BE2C (cell line): ENCODE measurements around the gene NEXMIF. TPM values are rescaled to one million over a fixed set of nuclear protein-coding genes. Genes with fewer than 3 reads are reported as not detected.
A peak's percentile ranks its signal among the peaks of the same experiment; 100 is the strongest.
"Not testable (repeated sequence)": the region's sequence is repeated elsewhere in the genome, so short reads cannot be mapped to it uniquely, and the experiment has no call there.

Source experiments
- DNase-seq: peaks from one replicate; pipeline ENCODE4 v3.0.0-alpha.2; 2020
- H3K27me3 ChIP-seq: fragments of 250-450 bp; sonication (Bioruptor Pico); 2 replicates; pipeline ENCODE4 v1.5.1; 2020; ENCODE audit warnings: mild to moderate bottlenecking
- H3K36me3 ChIP-seq: fragments of 250-450 bp; sonication (Bioruptor Pico); 2 replicates; pipeline ENCODE4 v1.5.1; 2020; ENCODE audit warnings: mild to moderate bottlenecking
- H3K4me1 ChIP-seq: fragments of 250-450 bp; sonication (Bioruptor Pico); 2 replicates; pipeline ENCODE4 v1.5.1; 2020
- H3K4me3 ChIP-seq: 2 replicates; pipeline ENCODE4 v1.5.1; 2011; ENCODE audit warnings: low read depth, low read length
- H3K9me3 ChIP-seq: fragments of 250-450 bp; sonication (Bioruptor Pico); 2 replicates; pipeline ENCODE4 v1.5.1; 2020
- polyA plus RNA-seq: library from polyadenylated mRNA; unstranded; fragments of >200 nt; gene quantifications from one replicate; pipeline ENCODE4 v1.2.1, GENCODE V29; 2012; ENCODE audit warnings: low read depth, missing spikeins; ENCODE audit not compliant: insufficient read length, insufficient read depth
- TF ChIP-seq, protein P1 (sequence below): IDR thresholded peaks from 2 replicates; pipeline ENCODE4 v1.5.1; 2012; ENCODE audit warnings: mild to moderate bottlenecking, low read depth, low read length

Gene NEXMIF
- polyA plus RNA-seq, result not detected

DNA sequence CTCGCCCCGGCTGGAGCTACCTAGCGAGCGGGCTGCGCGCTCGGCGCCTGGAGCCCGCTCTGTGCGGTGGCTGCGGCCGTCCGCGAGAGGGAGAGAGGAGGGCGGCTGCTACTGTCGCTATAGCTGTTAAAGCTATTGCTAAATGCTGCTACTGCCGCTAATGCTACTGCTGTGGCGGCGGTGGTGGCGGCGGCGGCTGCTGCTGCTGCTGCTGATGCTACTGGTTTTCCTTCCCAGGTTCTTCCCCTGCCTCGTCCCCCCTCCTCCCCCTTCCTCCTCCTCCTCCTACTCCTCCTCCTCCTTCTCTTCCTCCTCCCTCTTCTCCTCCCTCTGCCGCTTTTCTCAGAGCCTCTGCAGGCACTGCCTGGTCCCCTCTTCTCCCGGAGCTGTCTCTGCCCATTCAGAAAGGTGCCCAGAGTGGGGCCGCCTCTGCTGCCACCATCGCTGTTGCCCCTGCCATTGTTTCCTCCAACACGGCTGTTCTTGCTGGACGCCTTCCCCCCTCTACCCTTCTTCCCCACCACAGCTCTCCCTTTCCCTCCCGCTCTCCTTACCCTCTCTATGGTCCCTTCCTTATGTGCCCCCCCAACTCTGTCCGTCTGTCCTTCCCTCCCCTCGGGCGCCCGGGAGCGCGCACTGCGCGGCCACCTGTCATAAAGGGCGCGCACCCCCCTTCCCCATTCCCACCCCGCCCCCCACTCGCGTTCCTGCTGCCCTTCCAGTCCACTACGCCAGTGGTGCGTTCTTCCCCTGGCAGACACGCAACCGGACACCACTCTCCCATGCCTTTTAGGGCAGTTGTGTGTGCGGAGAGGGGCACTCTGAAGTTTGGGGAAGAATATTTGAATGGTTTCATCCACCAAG, at the start of gene NEXMIF:
Gene NEXMIF (minus strand): TSS at position 228 of the 864 bp plus-strand sequence.
- H3K36me3 ChIP-seq, result no peaks in the 10 kb centered on the region
- TF ChIP-seq, protein P1, sequence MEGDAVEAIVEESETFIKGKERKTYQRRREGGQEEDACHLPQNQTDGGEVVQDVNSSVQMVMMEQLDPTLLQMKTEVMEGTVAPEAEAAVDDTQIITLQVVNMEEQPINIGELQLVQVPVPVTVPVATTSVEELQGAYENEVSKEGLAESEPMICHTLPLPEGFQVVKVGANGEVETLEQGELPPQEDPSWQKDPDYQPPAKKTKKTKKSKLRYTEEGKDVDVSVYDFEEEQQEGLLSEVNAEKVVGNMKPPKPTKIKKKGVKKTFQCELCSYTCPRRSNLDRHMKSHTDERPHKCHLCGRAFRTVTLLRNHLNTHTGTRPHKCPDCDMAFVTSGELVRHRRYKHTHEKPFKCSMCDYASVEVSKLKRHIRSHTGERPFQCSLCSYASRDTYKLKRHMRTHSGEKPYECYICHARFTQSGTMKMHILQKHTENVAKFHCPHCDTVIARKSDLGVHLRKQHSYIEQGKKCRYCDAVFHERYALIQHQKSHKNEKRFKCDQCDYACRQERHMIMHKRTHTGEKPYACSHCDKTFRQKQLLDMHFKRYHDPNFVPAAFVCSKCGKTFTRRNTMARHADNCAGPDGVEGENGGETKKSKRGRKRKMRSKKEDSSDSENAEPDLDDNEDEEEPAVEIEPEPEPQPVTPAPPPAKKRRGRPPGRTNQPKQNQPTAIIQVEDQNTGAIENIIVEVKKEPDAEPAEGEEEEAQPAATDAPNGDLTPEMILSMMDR, result 0 out of 2 replicates have a peak, but pooled peaks have one; percentile 10
- H3K9me3 ChIP-seq, result no peaks in the 10 kb centered on the region
- H3K4me3 ChIP-seq, result peak within 1 kb of the TSS; percentile 42
- peaks cover 6% of the 10 kb centered on the region for H3K27me3 ChIP-seq
- H3K4me1 ChIP-seq, result no peaks in the 10 kb centered on the region
- no peak for DNase-seq

DNA sequence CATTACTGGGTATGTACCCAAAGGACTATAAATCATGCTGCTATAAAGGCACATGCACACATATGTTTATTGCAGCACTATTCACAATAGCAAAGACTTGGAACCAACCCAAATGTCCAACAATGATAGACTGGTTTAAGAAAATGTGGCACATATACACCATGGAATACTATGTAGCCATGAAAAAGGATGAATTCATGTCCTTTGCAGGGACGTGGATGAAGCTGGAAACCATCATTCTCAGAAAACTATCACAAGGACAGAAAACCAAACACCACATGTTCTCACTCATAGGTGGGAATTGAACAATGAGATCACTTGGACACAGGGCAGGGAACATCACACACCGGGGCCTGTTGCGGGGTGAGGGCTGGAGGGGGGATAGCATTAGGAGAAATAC, 36.7 kb upstream of the NEXMIF start:
- not testable (repeated sequence) for H3K27me3 ChIP-seq, H3K9me3 ChIP-seq, H3K4me3 ChIP-seq, DNase-seq, H3K4me1 ChIP-seq, H3K36me3 ChIP-seq

DNA sequence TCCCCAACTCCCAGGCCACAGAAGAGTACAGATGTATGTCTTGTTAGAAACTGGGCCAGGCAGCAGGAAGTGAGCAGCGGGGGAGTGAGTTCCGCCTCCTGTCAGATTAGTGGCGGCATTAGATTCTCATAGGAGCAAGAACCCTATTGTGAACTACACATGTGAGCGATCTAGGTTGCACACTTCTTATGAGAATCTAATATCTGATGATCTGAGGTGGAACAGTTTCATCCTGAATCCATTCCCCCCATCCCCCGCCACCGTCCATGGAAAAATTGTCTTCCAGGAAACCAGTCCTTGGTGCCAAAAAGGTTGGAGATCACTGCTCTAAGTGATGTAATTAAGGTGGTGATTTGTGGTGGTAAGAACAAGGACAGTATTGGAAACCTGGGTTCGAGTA, 24.5 kb upstream of the NEXMIF start:
- H3K36me3 ChIP-seq, result no peaks in the 10 kb centered on the region
- no peak for DNase-seq
- H3K27me3 ChIP-seq, result no peaks in the 10 kb centered on the region
- H3K4me1 ChIP-seq, result no peaks in the 10 kb centered on the region
- TF ChIP-seq, protein P1, result no peak
- no peaks in the 10 kb centered on the region for H3K9me3 ChIP-seq
- H3K4me3 ChIP-seq, result no peak overlapping the region

DNA sequence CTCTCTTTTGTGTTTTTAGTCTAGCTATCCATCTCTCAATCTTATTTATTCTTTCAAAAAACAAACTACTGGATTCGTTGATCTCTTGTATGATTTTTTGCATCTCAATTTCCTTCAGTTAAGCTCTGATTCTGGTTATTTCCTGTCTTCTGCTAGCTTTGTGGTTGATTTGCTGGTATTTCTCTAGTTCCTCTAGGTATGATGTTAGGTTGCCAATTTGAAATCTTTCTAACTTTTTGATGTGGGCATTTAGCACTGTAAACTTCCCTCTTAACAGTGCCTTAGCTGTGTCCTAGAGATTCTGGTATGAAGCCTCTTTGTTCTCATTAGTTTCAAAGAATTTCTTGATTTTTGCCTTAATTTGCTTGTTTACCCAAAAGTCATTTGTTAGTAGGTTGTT, 15.2 kb upstream of the NEXMIF start:
- H3K27me3 ChIP-seq, result no peaks in the 10 kb centered on the region
- H3K9me3 ChIP-seq, result no peaks in the 10 kb centered on the region
- DNase-seq, result no peak
- TF ChIP-seq, protein P1, result no peak
- no peaks in the 10 kb centered on the region for H3K4me1 ChIP-seq
- no peaks in the 10 kb centered on the region for H3K36me3 ChIP-seq
- no peak overlapping the region for H3K4me3 ChIP-seq

DNA sequence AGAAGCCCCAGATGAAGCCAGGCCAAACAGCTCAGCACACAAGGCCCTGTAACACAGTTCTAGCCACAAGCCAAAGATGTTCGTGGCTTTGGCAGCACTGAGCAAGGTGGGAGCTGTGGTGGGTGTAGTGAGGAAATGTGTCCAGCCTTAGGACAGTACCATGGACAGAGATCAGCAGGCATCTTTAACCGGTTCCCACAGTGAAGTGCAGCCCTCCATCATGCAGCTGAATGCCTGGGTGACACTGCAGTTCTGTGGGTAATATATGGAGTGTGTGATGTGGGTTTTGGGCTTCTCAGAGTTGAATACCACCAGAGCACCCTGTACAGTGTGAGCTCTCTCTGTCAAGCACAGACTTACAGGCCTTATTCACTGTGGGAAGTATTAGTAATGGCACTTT, 6.0 kb upstream of the NEXMIF start:
- H3K4me1 ChIP-seq, result no peaks in the 10 kb centered on the region
- H3K36me3 ChIP-seq, result no peaks in the 10 kb centered on the region
- no peaks in the 10 kb centered on the region for H3K27me3 ChIP-seq
- DNase-seq, result no peak
- TF ChIP-seq, protein P1, result no peak
- no peaks in the 10 kb centered on the region for H3K9me3 ChIP-seq
- H3K4me3 ChIP-seq, result no peak overlapping the region

DNA sequence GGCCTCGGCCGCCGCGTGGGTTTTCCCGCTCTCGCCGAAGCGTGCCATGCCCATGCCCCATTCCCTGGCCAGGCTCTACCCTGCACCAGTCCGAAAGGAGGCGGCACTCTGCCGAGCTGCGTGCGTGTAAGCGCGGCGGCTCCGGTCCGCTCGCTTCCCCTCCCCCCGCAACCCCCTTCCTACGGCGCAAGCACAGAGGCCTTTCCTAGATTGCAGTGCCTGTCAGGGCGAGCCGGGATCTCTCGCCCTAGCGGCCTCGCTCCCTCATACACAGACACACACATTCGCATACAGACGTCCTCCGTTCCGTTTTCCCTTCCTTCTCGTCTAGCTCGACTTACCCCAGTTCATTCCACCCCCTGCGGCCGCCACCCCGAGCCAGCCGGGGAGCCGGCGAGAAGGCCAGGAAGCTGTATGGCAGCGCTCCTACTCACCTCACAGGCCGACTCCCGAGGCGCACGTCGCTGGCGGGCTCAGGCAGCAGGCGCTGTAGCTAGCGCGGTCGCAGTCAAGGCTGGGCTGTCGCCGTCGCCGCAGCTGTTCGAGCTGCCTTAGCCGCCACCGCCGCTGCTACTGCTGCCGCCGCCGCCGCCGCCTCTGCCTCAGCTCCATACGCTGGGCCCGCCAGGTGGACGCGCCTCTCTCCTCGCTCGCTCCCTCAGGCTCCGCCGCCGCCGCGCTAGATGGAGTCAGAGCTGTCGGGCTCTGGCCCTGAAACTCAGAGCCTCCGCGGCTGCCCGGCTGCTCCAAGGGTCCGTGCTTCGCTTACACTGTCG, 615 bp downstream of the NEXMIF start:
- H3K9me3 ChIP-seq, result no peaks in the 10 kb centered on the region
- TF ChIP-seq, protein P1, result no peak
- no peaks in the 10 kb centered on the region for H3K36me3 ChIP-seq
- peak; percentile 47 for DNase-seq
- peak overlapping the region; percentile 42 for H3K4me3 ChIP-seq
- peaks cover 6% of the 10 kb centered on the region for H3K27me3 ChIP-seq
- no peaks in the 10 kb centered on the region for H3K4me1 ChIP-seq
